Osteocyte (in vitro differentiated cells): Measurements from ENCODE around the gene AGXT. TPM values are rescaled to one million over a fixed set of nuclear protein-coding genes. Genes with fewer than 3 reads are reported as not detected.

ENCODE experiments used
- DNase-seq: peaks from one replicate; pipeline ENCODE4 v3.0.0; 2021; ENCODE audit warnings: mixed read lengths; ENCODE audit not compliant: unreplicated experiment; ENCODE audit errors: extremely low spot score
- H3K27ac Mint-ChIP-seq: one replicate; pipeline ENCODE4 v1.8.0; 2021; ENCODE audit warnings: mild to moderate bottlenecking, mixed read lengths; ENCODE audit not compliant: unreplicated experiment
- H3K27me3 Mint-ChIP-seq: one replicate; pipeline ENCODE4 v1.8.0; 2021; ENCODE audit warnings: mixed read lengths; ENCODE audit not compliant: unreplicated experiment
- H3K36me3 Mint-ChIP-seq: one replicate; pipeline ENCODE4 v1.8.0; 2021; ENCODE audit warnings: mixed read lengths; ENCODE audit not compliant: unreplicated experiment
- H3K4me1 Mint-ChIP-seq: one replicate; pipeline ENCODE4 v1.8.0; 2021; ENCODE audit warnings: mixed read lengths; ENCODE audit not compliant: unreplicated experiment
- H3K4me3 Mint-ChIP-seq: one replicate; pipeline ENCODE4 v1.8.0; 2021; ENCODE audit warnings: mild to moderate bottlenecking, moderate library complexity, mixed read lengths; ENCODE audit not compliant: unreplicated experiment
- H3K9me3 Mint-ChIP-seq: one replicate; pipeline ENCODE4 v1.8.0; 2021; ENCODE audit warnings: mixed read lengths; ENCODE audit not compliant: unreplicated experiment
- CTCF ChIP-seq: fragments of 200-600 bp; sonication (generic); IDR thresholded peaks from 2 replicates; pipeline ENCODE4 v1.5.0; 2021; ENCODE audit warnings: antibody characterized with exemption, mild to moderate bottlenecking, moderate library complexity
- total RNA-seq: library from RNA; stranded (reverse); gene quantifications from 2 replicates; pipeline ENCODE4 v1.2.1, GENCODE V29; 2021

Gene AGXT
- total RNA-seq, 1 donor from 2014 or later = not detected

- Mint-ChIP-seq H3K36me3 (no peaks in the 10 kb centered on the region), H3K27me3 (peaks cover 68% of the 10 kb centered on the region)
- DNase-seq = no peak
Measured at GRCh38 chr2:240865391-240865790, 3.2 kb upstream of the AGXT start.

GRCh38 chr2:240869109-240869955 lies 708 bp downstream of the AGXT start:
- DNase-seq = no peak
- peaks cover 35% of the 10 kb centered on the region for H3K27me3 Mint-ChIP-seq
- no peak for TF ChIP-seq CTCF
- H3K9me3 Mint-ChIP-seq = no peaks in the 10 kb centered on the region
- H3K4me3 Mint-ChIP-seq = no peak overlapping the region
- H3K36me3 Mint-ChIP-seq = no peaks in the 10 kb centered on the region
- no peak overlapping the region for H3K27ac Mint-ChIP-seq
- no peaks in the 10 kb centered on the region for H3K4me1 Mint-ChIP-seq

More at GRCh38 chr2:240865391-240865790, 3.2 kb upstream of the AGXT start:
- Mint-ChIP-seq H3K9me3 (no peaks in the 10 kb centered on the region), H3K27ac (no peak overlapping the region), H3K4me1 (no peaks in the 10 kb centered on the region), H3K4me3 (no peak overlapping the region)
- no peak for TF ChIP-seq CTCF

- no peak for DNase-seq
- no peaks in the 10 kb centered on the region for H3K9me3 Mint-ChIP-seq
- H3K27me3 Mint-ChIP-seq = peaks cover 29% of the 10 kb centered on the region
- H3K4me3 Mint-ChIP-seq = no peak overlapping the region
- no peak for TF ChIP-seq CTCF
- H3K27ac Mint-ChIP-seq = no peak overlapping the region
- no peaks in the 10 kb centered on the region for H3K4me1 Mint-ChIP-seq
- no peaks in the 10 kb centered on the region for H3K36me3 Mint-ChIP-seq
Measured at GRCh38 chr2:240869956-240870875, 1.6 kb downstream of the AGXT start.

- no peak overlapping the region for H3K27ac Mint-ChIP-seq
- H3K9me3 Mint-ChIP-seq = no peaks in the 10 kb centered on the region
- DNase-seq = no peak
- no peaks in the 10 kb centered on the region for H3K4me1 Mint-ChIP-seq
- TF ChIP-seq CTCF = no peak
- no peaks in the 10 kb centered on the region for H3K36me3 Mint-ChIP-seq
- H3K4me3 Mint-ChIP-seq = no peak overlapping the region
- H3K27me3 Mint-ChIP-seq = peaks cover 21% of the 10 kb centered on the region
Measured at GRCh38 chr2:240871071-240871958, 2.7 kb downstream of the AGXT start.
